ENCODE measurements around the gene AFF3. TPM values are rescaled to one million over a fixed set of nuclear protein-coding genes. Genes with fewer than 3 reads are reported as not detected.

The AFF3 gene
- total and polyA plus RNA-seq, 2 of the 8 experiments (the other 6 are each of a cell fraction or from before 2014, with no cell fraction given), result 0.27 to 3.0 TPM

- Histone ChIP-seq H2BK5ac (ENCODE audit: low read depth, low read length) (no peak overlapping the region), H2BK15ac (ENCODE audit: low read length) (no peak overlapping the region), H4K5ac (ENCODE audit: insufficient read length, low read depth, low read length) (no peak overlapping the region), H2BK12ac (ENCODE audit: low read depth, low read length) (no peak overlapping the region), H3K4me1 (replicated peaks in 1 of 4; ENCODE audit: control insufficient read depth in 3 of 4, insufficient read depth in 4 of 4, low read length in 3 of 4) (no peaks in the 10 kb centered on the region), H3K79me2 (ENCODE audit: control insufficient read depth in 1 of 2, insufficient read depth in 2 of 2, low read length in 2 of 2) (no peaks in the 10 kb centered on the region), H3K36me3 (ENCODE audit: control insufficient read depth in 2 of 4, insufficient read depth in 4 of 4, low read length in 3 of 4) (no peaks in the 10 kb centered on the region), H4K8ac (ENCODE audit: extremely low read depth, insufficient read depth, low read length) (no peak overlapping the region), H3K79me1 (ENCODE audit: low read depth, low read length) (no peaks in the 10 kb centered on the region), H3K23me2 (ENCODE audit: low read depth, low read length) (no peaks in the 10 kb centered on the region), H2BK20ac (ENCODE audit: low read length) (no peak overlapping the region), H3K23ac (ENCODE audit: insufficient read length) (no peak overlapping the region), H3K4me3 (ENCODE audit: extremely low read depth in 1 of 4, insufficient read depth in 2 of 4, low read depth in 3 of 4, low read length in 4 of 4) (no peak overlapping the region), H3K4me2 (ENCODE audit: insufficient read depth in 1 of 2, low read depth in 2 of 2, low read length in 2 of 2) (no peak overlapping the region), H3K27me3 (replicated peaks in 1 of 4; ENCODE audit: control insufficient read depth in 3 of 4, extremely low read depth in 1 of 4, insufficient read depth in 3 of 4, low read length in 3 of 4) (no peaks in the 10 kb centered on the region), H3K56ac (replicated peaks; ENCODE audit: insufficient read length, low read depth, low read length) (no peak overlapping the region), H3K27ac (ENCODE audit: low read depth, low read length) (no peak overlapping the region), H2AK5ac (ENCODE audit: low read depth, low read length) (no peak overlapping the region), H4K20me1 (replicated peaks in 1 of 2; ENCODE audit: control insufficient read depth in 1 of 2, insufficient read depth in 2 of 2, low read length in 2 of 2) (no peaks in the 10 kb centered on the region), H3K9ac (replicated peaks in 1 of 4; ENCODE audit: extremely low read depth in 1 of 4, low read depth in 3 of 4, low read length in 3 of 4) (no peak overlapping the region), H3K18ac (ENCODE audit: extremely low read depth, low read length) (no peak overlapping the region), H3K4ac (replicated peaks; ENCODE audit: insufficient read length, low read depth, low read length) (no peak overlapping the region), H2BK120ac (replicated peaks; ENCODE audit: low read depth, low read length) (no peak overlapping the region), H2AFZ (ENCODE audit: low read length) (no peak overlapping the region), H3K14ac (ENCODE audit: insufficient read length) (no peak overlapping the region), H4K91ac (replicated peaks; ENCODE audit: insufficient read length, low read length) (no peak overlapping the region), H3K9me3 (ENCODE audit: insufficient read depth in 2 of 2, low read depth in 1 of 2, low read length in 1 of 2) (no peaks in the 10 kb centered on the region)
- FAIRE-seq, result no peak
- DNase-seq (ENCODE audit: low read depth in 1 of 2, low spot score in 2 of 2), result no peak
- no peak for TF ChIP-seq ATF2 (IDR thresholded peaks at IDR 0.05; ENCODE audit: low read length)
- ChIA-PET POLR2A (ENCODE audit: partially characterized antibody) (no interaction called here), CTCF (ENCODE audit: partially characterized antibody) (interaction anchor here (0.7 to 0.8 kb wide), 2 partner anchors 17 to 213 kb away, joined by 3 to 4 read pairs; no protein-coding TSS in a partner anchor)
- WGBS, 2 experiments (ENCODE audit: extremely low coverage in 1 of 2, insufficient coverage in 1 of 2, insufficient read length in 1 of 2, insufficient replicate concordance in 2 of 2, low coverage in 1 of 2, low lambda C conversion rate in 2 of 2, missing lambda C conversion rate in 1 of 2), result 93% methylated on average over 1 of the region's 1 CpG; no CpG with 5 or more reads in 1 of the 2 experiments
These were observed 404.9 kb downstream of the AFF3 start for GRCh38 chr2:99737537-99737936.
